B cell (primary cell): ENCODE results near the gene POLD2. TPM values are rescaled to one million over a fixed set of nuclear protein-coding genes. Genes with fewer than 3 reads are reported as not detected.
A peak's percentile ranks its signal among the peaks of the same experiment; 100 is the strongest.

Source experiments
- ATAC-seq: fragments of 200-7000 bp; cut with Tn5 transposase; one replicate; pipeline ENCODE4 v1.10.0; 2021; ENCODE audit warnings: low read depth, mild to moderate bottlenecking, moderate number of reproducible peaks, moderate library complexity
- CTCF ChIA-PET: fragments of 350-600 bp; sonication (Branson Sonifier 250); formaldehyde crosslinking; loops from one replicate; lab custom pipeline; 2021; ENCODE audit warnings: antibody characterized with exemption, inconsistent platforms; lab: Charles Lee
- POLR2A ChIA-PET: fragments of 350-600 bp; sonication (Branson Sonifier 250); formaldehyde crosslinking; loops from one replicate; lab custom pipeline; 2021; ENCODE audit warnings: antibody characterized with exemption; lab: Charles Lee
- DNase-seq: peaks from one replicate; pipeline ENCODE4 v3.0.0; 2013
- H2AFZ ChIP-seq: 2 replicates; pipeline ENCODE4 v1.6.1; 2012; ENCODE audit warnings: mild to moderate bottlenecking, low read depth, low read length; ENCODE audit not compliant: insufficient read depth, poor library complexity, severe bottlenecking
- H3K27ac ChIP-seq, 2 donors: 1 replicate in 1 of 2; 2 replicates in 1 of 2; pipeline ENCODE4 v1.5.1; 2012 to 2013; ENCODE audit warnings: low read length in 2 of 2, mild to moderate bottlenecking in 2 of 2, moderate library complexity in 1 of 2
- H3K27me3 ChIP-seq, 4 experiments: fragments of 200-600 bp in 1 of 4; sonication (generic) in 1 of 4; replicated peaks in 1 of 4; 1 replicate in 2 of 4; 2 replicates in 2 of 4; pipeline versions ENCODE4 v1.6.1 to v1.7.0; 2013 to 2016; ENCODE audit warnings: low read length in 3 of 4, mild to moderate bottlenecking in 2 of 4, mixed read lengths in 1 of 4, moderate library complexity in 1 of 4; ENCODE audit not compliant: insufficient read depth in 4 of 4, control insufficient read depth in 3 of 4; ENCODE audit errors: control extremely low read depth in 1 of 4
- H3K36me3 ChIP-seq, 2 experiments: replicated peaks in 1 of 2; 1 replicate in 1 of 2; 2 replicates in 1 of 2; pipeline versions ENCODE4 v1.6.1 to v1.7.1; 2013; ENCODE audit warnings: low read length in 1 of 2; ENCODE audit not compliant: insufficient read depth in 2 of 2, control insufficient read depth in 1 of 2; ENCODE audit errors: control extremely low read depth in 1 of 2, extremely low read depth in 1 of 2
- H3K4me1 ChIP-seq, 2 donors: fragments of 200-600 bp in 1 of 2; sonication (generic) in 1 of 2; 1 replicate in 1 of 2; 2 replicates in 1 of 2; pipeline versions ENCODE4 v1.5.1 to v1.6.1; 2013 to 2017; ENCODE audit warnings: low read length in 2 of 2; ENCODE audit not compliant: control insufficient read depth in 2 of 2, insufficient read depth in 2 of 2
- H3K4me2 ChIP-seq: replicated peaks from 2 replicates; pipeline ENCODE3; 2012; ENCODE audit warnings: mild to moderate bottlenecking, low read depth, low read length; ENCODE audit not compliant: poor library complexity, severe bottlenecking
- H3K4me3 ChIP-seq, 5 experiments: fragments of 200-600 bp in 1 of 5; sonication (generic) in 1 of 5; 1 replicate in 3 of 5; 2 replicates in 2 of 5; pipeline versions ENCODE4 v1.5.1 to v1.7.0; 2011 to 2016; ENCODE audit warnings: low read length in 4 of 5, mild to moderate bottlenecking in 4 of 5, low read depth in 2 of 5, control low read depth in 1 of 5, moderate library complexity in 1 of 5; ENCODE audit not compliant: insufficient read depth in 1 of 5; ENCODE audit errors: control extremely low read depth in 1 of 5, extremely low read depth in 1 of 5
- H3K79me2 ChIP-seq: fragments of 200-600 bp; sonication (generic); one replicate; pipeline ENCODE4 v1.6.0; 2016; ENCODE audit warnings: low read length; ENCODE audit not compliant: control insufficient read depth, insufficient read depth
- H3K9ac ChIP-seq: fragments of 200-600 bp; sonication (generic); 2 replicates; pipeline ENCODE4 v1.6.1; 2017; ENCODE audit warnings: mild to moderate bottlenecking, low read length, moderate library complexity
- H3K9me3 ChIP-seq, 3 donors: one replicate each; pipeline versions ENCODE4 v1.6.1 to v1.7.1; 2013; ENCODE audit warnings: low read length in 2 of 3; ENCODE audit not compliant: control insufficient read depth in 2 of 3, insufficient read depth in 1 of 3; ENCODE audit errors: control extremely low read depth in 1 of 3
- H4K20me1 ChIP-seq: 2 replicates; pipeline ENCODE4 v1.6.0; 2012; ENCODE audit warnings: mild to moderate bottlenecking, low read length; ENCODE audit not compliant: insufficient read depth, control insufficient read depth, poor library complexity, severe bottlenecking
- H3K27ac Mint-ChIP-seq: one replicate; pipeline ENCODE4 v1.8.0; 2021; ENCODE audit warnings: mixed read lengths
- H3K27me3 Mint-ChIP-seq: one replicate; pipeline ENCODE4 v1.8.0; 2021; ENCODE audit warnings: mixed read lengths
- H3K4me1 Mint-ChIP-seq: one replicate; pipeline ENCODE4 v1.8.0; 2021; ENCODE audit warnings: mixed read lengths
- H3K4me3 Mint-ChIP-seq: one replicate; pipeline ENCODE4 v1.8.0; 2021; ENCODE audit warnings: mixed read lengths
- H3K9me3 Mint-ChIP-seq: one replicate; pipeline ENCODE4 v1.8.0; 2022; ENCODE audit warnings: mixed read lengths; ENCODE audit not compliant: insufficient read depth
- CTCF ChIP-seq: fragments of 200-600 bp; IDR thresholded peaks from one replicate; pipeline ENCODE4 v1.8.0; 2022; ENCODE audit warnings: antibody characterized with exemption, mild to moderate bottlenecking
- EZH2 ChIP-seq: IDR thresholded peaks from 2 replicates; pipeline ENCODE4 v1.6.1; 2012; ENCODE audit warnings: borderline replicate concordance, low read depth, mild to moderate bottlenecking, moderate library complexity, low read length; ENCODE audit not compliant: insufficient read depth, poor library complexity, severe bottlenecking
- WGBS: methylation state at CpG from one replicate; pipeline ENCODE4 v1.1.5; 2013; ENCODE audit warnings: missing lambda C conversion rate; ENCODE audit not compliant: insufficient coverage; 5-methylcytosine and 5-hydroxymethylcytosine counted together
- intact Hi-C: fragments of 100-400 bp; cut with micrococcal nuclease; formaldehyde crosslinking; loops from one replicate; pipeline ENCODE4 v1.10.0; 2022
- polyA plus RNA-seq: library from polyadenylated mRNA; depleted of rRNA; stranded (reverse); fragments of >200 nt; gene quantifications from 2 replicates; pipeline ENCODE4 v1.2.3, GENCODE V29; 2012
- total RNA-seq, 2 donors: library from RNA; stranded (reverse); fragments of 120-200 nt in 1 of 2; gene quantifications; 1 replicate in 1 of 2; 2 replicates in 1 of 2; pipeline versions ENCODE4 v1.2.3 to v1.2.4, GENCODE V29; 2013 to 2022

POLD2 gene
- total and polyA plus RNA-seq, 2 donors (not counting 1 experiment from before 2014, with no cell fraction given) = 73.6 to 86.7 TPM

GRCh38 chr7:44096326-44096881, 26.9 kb downstream of the POLD2 start:
- DNase-seq (no peak), ATAC-seq (no peak)
- H3K4me3 Mint-ChIP-seq = peak overlapping the region; percentile 57
- Histone ChIP-seq H3K4me3 (no peak overlapping the region), H3K27me3 (no peaks in the 10 kb centered on the region), H3K4me2 (peak overlapping the region; percentile 57), H3K9me3 (peaks cover 0 to 3% (median 0%) of the 10 kb centered on the region in 3 donors), H3K27ac (peak overlapping the region; percentile 78 to 84), H2AFZ (no peak overlapping the region), H3K4me1 (peaks cover 34 to 75% of the 10 kb centered on the region in 2 donors), H3K36me3 (no peaks in the 10 kb centered on the region), H3K79me2 (no peaks in the 10 kb centered on the region), H4K20me1 (no peaks in the 10 kb centered on the region), H3K9ac (no peak overlapping the region)
- intact Hi-C loops = loop anchor here (2.0 kb wide), 1 partner anchor 26 kb away; the partner anchor contains the start of gene POLD2
- no peaks in the 10 kb centered on the region for H3K27me3 Mint-ChIP-seq
- TF ChIP-seq CTCF (no peak), EZH2 (no peak)
- ChIA-PET CTCF (no interaction called here), POLR2A (interaction anchor here (0.6 to 2.1 kb wide), 3 partner anchors 15 to 48 kb away, joined by 4 to 21 read pairs (median 10); partner anchors contain the start of gene POLD2)
- peak overlapping the region; percentile 87 for H3K27ac Mint-ChIP-seq
- 58% methylated on average over 7 of the region's 8 CpGs for WGBS
- H3K4me1 Mint-ChIP-seq = peaks cover 71% of the 10 kb centered on the region
- H3K9me3 Mint-ChIP-seq = no peaks in the 10 kb centered on the region

GRCh38 chr7:44095781-44096180, 27.6 kb downstream of the POLD2 start:
- WGBS = 87% methylated on average over 3 of the region's 3 CpGs
- no peak for DNase-seq
- no peak for TF ChIP-seq EZH2
- TF ChIP-seq CTCF = no peak
- no peak overlapping the region for H3K4me2 ChIP-seq
- H3K27me3 ChIP-seq = no peaks in the 10 kb centered on the region
- Mint-ChIP-seq H3K4me1 (peaks cover 65% of the 10 kb centered on the region), H3K4me3 (no peak overlapping the region), H3K27me3 (no peaks in the 10 kb centered on the region), H3K27ac (peak overlapping the region; percentile 50), H3K9me3 (no peaks in the 10 kb centered on the region)
- ChIA-PET POLR2A (interaction anchor here (0.6 to 2.1 kb wide), 2 partner anchors 11 to 15 kb away, joined by 4 to 21 read pairs; no protein-coding TSS in a partner anchor), CTCF (no interaction called here)
- H3K27ac ChIP-seq = no peak overlapping the region
- H3K4me1 ChIP-seq = peaks cover 28 to 68% of the 10 kb centered on the region in 2 donors
- no peaks in the 10 kb centered on the region for H4K20me1 ChIP-seq
- intact Hi-C loops = loop anchor here (2.0 kb wide), 1 partner anchor 27 kb away; the partner anchor contains the start of gene POLD2
- no peaks in the 10 kb centered on the region for H3K36me3 ChIP-seq
- H3K9me3 ChIP-seq = peaks cover 0 to under 1% (median 0%) of the 10 kb centered on the region in 3 donors
- no peaks in the 10 kb centered on the region for H3K79me2 ChIP-seq
- H3K9ac ChIP-seq = no peak overlapping the region
- H2AFZ ChIP-seq = no peak overlapping the region
- ATAC-seq = no peak
- H3K4me3 ChIP-seq = no peak overlapping the region
